A673 (cell line): Measurements from ENCODE around the gene TDP1. TPM values are rescaled to one million over a fixed set of nuclear protein-coding genes. Genes with fewer than 3 reads are reported as not detected.

Experiments
- BruUV-seq: library from RNA; stranded (reverse); fragments of 400-500 nt; replicated peaks from 2 replicates; lab custom pipeline; 2021; lab: Mats Ljungman, UMichigan
- CTCF ChIA-PET: fragments of 300-600 bp; sonication (Branson Sonifier 250); formaldehyde crosslinking; loops from one replicate; lab custom pipeline; 2022; ENCODE audit warnings: antibody characterized with exemption; lab: Charles Lee
- POLR2A ChIA-PET: fragments of 300-600 bp; sonication (Branson Sonifier 250); formaldehyde crosslinking; loops from one replicate; lab custom pipeline; 2022; ENCODE audit warnings: antibody characterized with exemption; ENCODE audit not compliant: low non-redundant PET; lab: Charles Lee
- DNase-seq: peaks from one replicate; pipeline ENCODE4 v3.0.0-alpha.2; 2015; ENCODE audit warnings: low spot score
- H3K27ac ChIP-seq: fragments of 200-600 bp; sonication (generic); 2 replicates; pipeline ENCODE4 v1.5.1; 2016; ENCODE audit warnings: mixed run types, low read depth, mild to moderate bottlenecking, mixed read lengths, antibody characterized with exemption, low read length; ENCODE audit not compliant: poor library complexity, severe bottlenecking
- H3K27me3 ChIP-seq: fragments of 200-600 bp; sonication (generic); replicated peaks from 2 replicates; pipeline ENCODE4 v1.6.1; 2017; ENCODE audit warnings: mixed run types, low read depth, mild to moderate bottlenecking, mixed read lengths, antibody characterized with exemption, low read length; ENCODE audit not compliant: insufficient read depth, poor library complexity
- H3K36me3 ChIP-seq: fragments of 200-600 bp; sonication (generic); 2 replicates; pipeline ENCODE4 v1.6.1; 2016; ENCODE audit warnings: mixed run types, mild to moderate bottlenecking, mixed read lengths, antibody characterized with exemption, low read length; ENCODE audit not compliant: insufficient read depth, poor library complexity, severe bottlenecking
- H3K4me1 ChIP-seq: fragments of 200-600 bp; sonication (generic); 2 replicates; pipeline ENCODE4 v1.6.1; 2017; ENCODE audit warnings: mixed run types, mild to moderate bottlenecking, mixed read lengths, antibody characterized with exemption, low read length; ENCODE audit not compliant: insufficient read depth, poor library complexity, severe bottlenecking
- H3K4me3 ChIP-seq: fragments of 200-600 bp; sonication (generic); 2 replicates; pipeline ENCODE4 v1.5.1; 2016; ENCODE audit warnings: low read depth, mixed run types, mild to moderate bottlenecking, mixed read lengths, low read length; ENCODE audit not compliant: poor library complexity, severe bottlenecking
- H3K9me3 ChIP-seq: fragments of 200-600 bp; sonication (generic); 2 replicates; pipeline ENCODE4 v1.6.1; 2016; ENCODE audit warnings: mixed run types, low read depth, mild to moderate bottlenecking, mixed read lengths, antibody characterized with exemption, low read length; ENCODE audit not compliant: poor library complexity, severe bottlenecking
- EZH2 ChIP-seq: fragments of 200-600 bp; sonication (generic); IDR thresholded peaks from 2 replicates; pipeline ENCODE4 v1.6.1; 2017; ENCODE audit warnings: borderline replicate concordance, low read depth, mild to moderate bottlenecking, mixed read lengths, antibody characterized with exemption, low read length; ENCODE audit not compliant: poor library complexity, severe bottlenecking
- intact Hi-C: fragments of 100-400 bp; cut with micrococcal nuclease; formaldehyde crosslinking; loops from one replicate; pipeline ENCODE4 v1.10.0; 2022; ENCODE audit not compliant: unreplicated experiment
- total RNA-seq: library from RNA; stranded (reverse); gene quantifications from 2 replicates; pipeline ENCODE4 v1.2.3, GENCODE V29; 2021
- TF ChIP-seq, protein P1 (sequence below): fragments of 300-800, 200-600 bp; sonication (generic); conservative IDR thresholded peaks from 2 replicates; pipeline ENCODE4 v1.5.1; 2017; ENCODE audit warnings: low read depth, mild to moderate bottlenecking, antibody characterized with exemption, low read length, moderate library complexity, mixed read lengths

TDP1 gene
- total RNA-seq, 1 experiment from 2014 or later: 45.6 TPM

DNA sequence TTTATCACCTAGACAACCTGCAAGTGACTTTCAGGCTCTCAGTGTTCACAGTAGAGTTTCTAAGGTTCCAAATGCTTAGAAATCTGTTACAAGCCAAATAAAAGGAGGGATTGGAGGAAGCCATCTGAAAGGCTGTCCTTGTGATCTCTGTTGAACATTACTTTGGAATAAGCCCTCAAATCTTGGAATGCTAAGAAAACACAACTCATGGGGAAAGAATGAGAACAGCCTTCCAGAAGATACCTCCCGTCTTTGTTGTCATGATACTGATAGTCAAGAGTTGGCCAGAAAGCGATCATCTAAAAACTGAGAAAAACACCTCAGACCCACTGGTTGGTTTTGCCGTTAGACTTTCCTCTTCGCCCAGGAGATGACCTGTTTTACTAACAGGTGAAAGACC lies 61.6 kb downstream of the TDP1 start:
- DNase-seq: no peak
- no peak overlapping the region for H3K4me3 ChIP-seq
- no peaks in the 10 kb centered on the region for H3K9me3 ChIP-seq
- H3K36me3 ChIP-seq: peaks cover 19% of the 10 kb centered on the region
- ChIA-PET CTCF (no interaction called here), POLR2A (no interaction called here)
- H3K4me1 ChIP-seq: no peaks in the 10 kb centered on the region
- intact Hi-C loops: no loop called here
- TF ChIP-seq, protein P1, sequence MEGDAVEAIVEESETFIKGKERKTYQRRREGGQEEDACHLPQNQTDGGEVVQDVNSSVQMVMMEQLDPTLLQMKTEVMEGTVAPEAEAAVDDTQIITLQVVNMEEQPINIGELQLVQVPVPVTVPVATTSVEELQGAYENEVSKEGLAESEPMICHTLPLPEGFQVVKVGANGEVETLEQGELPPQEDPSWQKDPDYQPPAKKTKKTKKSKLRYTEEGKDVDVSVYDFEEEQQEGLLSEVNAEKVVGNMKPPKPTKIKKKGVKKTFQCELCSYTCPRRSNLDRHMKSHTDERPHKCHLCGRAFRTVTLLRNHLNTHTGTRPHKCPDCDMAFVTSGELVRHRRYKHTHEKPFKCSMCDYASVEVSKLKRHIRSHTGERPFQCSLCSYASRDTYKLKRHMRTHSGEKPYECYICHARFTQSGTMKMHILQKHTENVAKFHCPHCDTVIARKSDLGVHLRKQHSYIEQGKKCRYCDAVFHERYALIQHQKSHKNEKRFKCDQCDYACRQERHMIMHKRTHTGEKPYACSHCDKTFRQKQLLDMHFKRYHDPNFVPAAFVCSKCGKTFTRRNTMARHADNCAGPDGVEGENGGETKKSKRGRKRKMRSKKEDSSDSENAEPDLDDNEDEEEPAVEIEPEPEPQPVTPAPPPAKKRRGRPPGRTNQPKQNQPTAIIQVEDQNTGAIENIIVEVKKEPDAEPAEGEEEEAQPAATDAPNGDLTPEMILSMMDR: no peak
- no peak for TF ChIP-seq EZH2
- no peaks in the 10 kb centered on the region for H3K27me3 ChIP-seq
- BruUV-seq: no TSS peak
- no peak overlapping the region for H3K27ac ChIP-seq

DNA sequence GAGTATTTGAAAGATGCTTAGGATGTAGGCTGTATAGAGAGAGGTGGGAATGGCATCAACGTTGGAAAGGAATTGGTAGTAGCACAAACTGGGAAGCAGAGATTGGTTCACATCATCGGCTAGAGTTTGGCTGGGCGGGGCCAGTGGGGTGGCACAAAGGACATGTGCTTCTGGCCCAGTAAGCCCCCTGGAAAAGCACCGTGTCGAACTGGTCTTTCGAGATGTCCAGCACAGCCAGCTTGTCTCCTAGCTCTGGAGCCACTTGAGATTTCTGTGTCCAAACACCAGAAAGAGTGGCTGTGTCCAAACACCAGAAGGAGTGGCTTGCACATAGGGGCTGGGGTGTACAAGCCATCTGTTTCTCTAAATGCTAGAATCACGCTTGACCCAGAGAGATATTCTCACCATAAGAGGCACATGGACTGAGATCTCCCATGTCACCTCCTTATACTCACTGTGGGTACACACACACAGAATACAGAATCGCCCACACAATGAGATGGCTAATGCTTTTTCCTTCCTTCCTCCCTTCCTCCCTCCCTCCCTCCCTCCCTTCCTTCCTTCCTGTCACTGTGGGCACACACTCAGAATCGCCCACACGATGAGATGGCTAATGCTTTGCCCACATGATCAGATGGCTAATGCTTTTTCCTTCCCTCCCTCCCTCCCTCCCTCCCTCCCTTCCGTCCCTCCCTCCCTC lies 64.2 kb downstream of the TDP1 start:
- CTCF ChIA-PET: no interaction called here
- Histone ChIP-seq H3K27me3 (no peaks in the 10 kb centered on the region), H3K9me3 (no peaks in the 10 kb centered on the region), H3K36me3 (peaks cover 27% of the 10 kb centered on the region), H3K4me3 (no peak overlapping the region), H3K27ac (no peak overlapping the region), H3K4me1 (no peaks in the 10 kb centered on the region)
- peak; percentile 49 for DNase-seq
- TF ChIP-seq, protein P1: no peak
- no peak for TF ChIP-seq EZH2
- intact Hi-C loops: no loop called here
- BruUV-seq: no TSS peak
- POLR2A ChIA-PET: no interaction called here

DNA sequence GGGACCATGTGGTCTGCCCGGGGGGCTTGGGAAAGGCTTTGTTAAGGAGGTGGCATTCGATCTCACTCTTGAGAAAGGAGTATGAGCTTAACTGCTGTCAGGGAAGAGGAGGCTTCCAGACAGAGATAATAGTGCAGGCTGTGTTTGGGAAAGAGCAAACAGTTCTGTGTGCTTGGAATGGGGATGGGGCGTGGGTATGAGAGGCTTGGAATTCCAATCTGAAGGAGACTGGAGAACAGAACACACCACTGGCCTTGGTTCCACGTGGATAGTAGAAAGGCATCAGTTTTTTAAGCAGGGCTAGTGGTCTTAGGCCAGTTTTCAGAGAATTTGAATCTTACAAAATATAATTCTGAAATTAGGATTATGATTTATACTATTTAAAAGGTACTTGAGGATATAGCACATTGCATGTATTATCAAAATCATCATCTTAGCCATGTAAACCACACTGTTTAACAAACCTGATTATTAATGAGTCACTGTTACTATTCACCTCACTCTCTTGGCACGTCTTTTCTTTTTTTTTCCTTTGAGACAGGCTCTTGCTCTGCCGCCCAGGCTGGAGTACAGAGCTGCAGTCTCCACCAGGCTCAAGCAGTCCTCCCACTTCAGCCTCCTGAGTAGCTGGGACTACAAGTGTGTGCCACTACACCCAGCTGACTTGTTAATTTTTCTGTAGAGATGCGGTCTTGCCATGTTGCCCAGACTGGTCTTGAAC lies 67.6 kb downstream of the TDP1 start:
- peaks cover 24% of the 10 kb centered on the region for H3K36me3 ChIP-seq
- no peak overlapping the region for H3K27ac ChIP-seq
- no TSS peak for BruUV-seq
- CTCF ChIA-PET: no interaction called here
- H3K4me3 ChIP-seq: no peak overlapping the region
- H3K27me3 ChIP-seq: no peaks in the 10 kb centered on the region
- TF ChIP-seq EZH2: no peak
- TF ChIP-seq, protein P1: no peak
- intact Hi-C loops: no loop called here
- no peak for DNase-seq
- no peaks in the 10 kb centered on the region for H3K9me3 ChIP-seq
- POLR2A ChIA-PET: no interaction called here
- H3K4me1 ChIP-seq: no peaks in the 10 kb centered on the region
